Psoas muscle (tissue), 8 donors: ENCODE data around the gene KCNMA1. TPM values are rescaled to one million over a fixed set of nuclear protein-coding genes. Genes with fewer than 3 reads are reported as not detected.
"Not testable (repeated sequence)": the region's sequence is repeated elsewhere in the genome, so short reads cannot be mapped to it uniquely, and the experiment has no call there.

ENCODE experiments used
- ATAC-seq, 4 donors: fragments of 200-7000 bp; cut with Tn5 transposase; one replicate each; pipeline ENCODE4 v1.9.1; 2020; ENCODE audit warnings: moderate library complexity in 3 of 4, mild to moderate bottlenecking in 2 of 4
- DNase-seq, 2 donors: peaks; one replicate each; pipeline ENCODE4 v3.0.0-alpha.2; 2020
- H3K27ac ChIP-seq: fragments of 200-600 bp; one replicate; pipeline ENCODE4 v1.8.0; 2022
- H3K27me3 ChIP-seq, 3 donors: fragments of 200-600 bp in 1 of 3; one replicate each; pipeline versions ENCODE4 v1.6.1 to v1.8.0; 2013 to 2022; ENCODE audit warnings: low read length in 2 of 3, mild to moderate bottlenecking in 2 of 3, moderate library complexity in 1 of 3; ENCODE audit not compliant: insufficient read depth in 3 of 3
- H3K36me3 ChIP-seq, 2 donors: fragments of 200-600 bp in 1 of 2; one replicate each; pipeline versions ENCODE4 v1.6.1 to v1.8.0; 2013 to 2022; ENCODE audit warnings: low read depth in 1 of 2, mild to moderate bottlenecking in 1 of 2, moderate library complexity in 1 of 2; ENCODE audit not compliant: insufficient read depth in 1 of 2
- H3K4me1 ChIP-seq: fragments of 200-600 bp; one replicate; pipeline ENCODE4 v1.8.0; 2022
- H3K4me3 ChIP-seq: fragments of 200-600 bp; one replicate; pipeline ENCODE4 v1.8.0; 2022; ENCODE audit warnings: mild to moderate bottlenecking
- H3K9me3 ChIP-seq: fragments of 200-600 bp; one replicate; pipeline ENCODE4 v1.8.0; 2022
- WGBS, 3 donors: extraction: QIAGEN DNeasy Blood & Tissue Kit; methylation state at CpG; one replicate each; pipeline versions ENCODE4 v1.1.6 to v1.1.7; 2013; 5-methylcytosine and 5-hydroxymethylcytosine counted together
- intact Hi-C, 2 donors: fragments of 100-400 bp; cut with DNase I; formaldehyde crosslinking; loops; one replicate each; pipeline versions ENCODE4 v1.11.0 to v1.14.2; 2022
- polyA plus RNA-seq, 3 donors: library from polyadenylated mRNA; stranded (reverse); fragments of 200-250 nt; gene quantifications; one replicate each; pipeline ENCODE4 v1.2.3, GENCODE V29; 2013
- total RNA-seq, 4 donors: library from RNA; stranded (reverse); fragmentation: NEBNext Ultra II Directional in 2 of 4; extraction: Animal tissue kit (Norgen Biotek cat#: 25700) in 2 of 4; gene quantifications; one replicate each; pipeline versions ENCODE4 v1.2.1 to v1.2.4, GENCODE V29; 2021 to 2023
- TF ChIP-seq, protein P1 (sequence below): fragments of 200-600 bp; IDR thresholded peaks from one replicate; pipeline ENCODE4 v1.8.0; 2022; ENCODE audit warnings: antibody characterized with exemption
- donor health status: healthy with polysubstance abuse.
- donor health status: DM: no; HTN: no; CAD: no; lungs with moderate emphysema.
- donor health status: Bipolar disorder and iron deficiency.
- donor health status: healthy.
- donor health status: DM: yes; HTN: yes; CAD: no.
- donor health status: DM: no; HTN: no; CAD: no.
- donor health status: DM: no; HTN: no; CAD: no.
- donor health status: DM: yes; HTN: yes; CAD: no.

KCNMA1 gene
- total and polyA plus RNA-seq, 7 donors, result 7.9 to 53.0 (median 41.9) TPM

DNA sequence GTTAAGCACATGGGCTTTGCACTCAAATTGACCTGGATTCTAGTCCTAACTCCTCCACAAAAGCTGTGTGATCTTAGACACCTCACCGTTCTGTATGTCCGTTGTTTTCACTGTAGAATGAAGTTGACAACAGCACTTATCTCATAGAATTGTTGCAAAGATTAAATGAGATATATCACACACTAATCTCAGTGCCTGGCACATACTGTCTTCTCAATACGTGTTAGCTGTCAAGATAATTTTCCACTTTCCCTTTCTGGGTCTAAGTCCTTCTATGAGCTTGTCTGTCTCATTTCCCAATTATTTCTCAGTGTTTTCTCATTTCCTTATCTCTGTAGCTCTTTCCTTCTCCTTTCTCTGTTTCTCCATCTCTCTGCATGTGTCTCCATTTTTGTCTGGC, 296.6 kb downstream of the KCNMA1 start:
- DNase-seq (no peak), ATAC-seq (no peak)
- Histone ChIP-seq H3K4me1 (no peaks in the 10 kb centered on the region), H3K9me3 (peaks cover 3% of the 10 kb centered on the region), H3K36me3 (no peaks in the 10 kb centered on the region), H3K27me3 (no peaks in the 10 kb centered on the region), H3K4me3 (no peak overlapping the region), H3K27ac (no peak overlapping the region)
- TF ChIP-seq, protein P1, sequence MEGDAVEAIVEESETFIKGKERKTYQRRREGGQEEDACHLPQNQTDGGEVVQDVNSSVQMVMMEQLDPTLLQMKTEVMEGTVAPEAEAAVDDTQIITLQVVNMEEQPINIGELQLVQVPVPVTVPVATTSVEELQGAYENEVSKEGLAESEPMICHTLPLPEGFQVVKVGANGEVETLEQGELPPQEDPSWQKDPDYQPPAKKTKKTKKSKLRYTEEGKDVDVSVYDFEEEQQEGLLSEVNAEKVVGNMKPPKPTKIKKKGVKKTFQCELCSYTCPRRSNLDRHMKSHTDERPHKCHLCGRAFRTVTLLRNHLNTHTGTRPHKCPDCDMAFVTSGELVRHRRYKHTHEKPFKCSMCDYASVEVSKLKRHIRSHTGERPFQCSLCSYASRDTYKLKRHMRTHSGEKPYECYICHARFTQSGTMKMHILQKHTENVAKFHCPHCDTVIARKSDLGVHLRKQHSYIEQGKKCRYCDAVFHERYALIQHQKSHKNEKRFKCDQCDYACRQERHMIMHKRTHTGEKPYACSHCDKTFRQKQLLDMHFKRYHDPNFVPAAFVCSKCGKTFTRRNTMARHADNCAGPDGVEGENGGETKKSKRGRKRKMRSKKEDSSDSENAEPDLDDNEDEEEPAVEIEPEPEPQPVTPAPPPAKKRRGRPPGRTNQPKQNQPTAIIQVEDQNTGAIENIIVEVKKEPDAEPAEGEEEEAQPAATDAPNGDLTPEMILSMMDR, result no peak
- intact Hi-C loops, result no loop called here
- 76 to 77% (median 77%) methylated on average over 3 of the region's 3 CpGs for WGBS, 3 donors

DNA sequence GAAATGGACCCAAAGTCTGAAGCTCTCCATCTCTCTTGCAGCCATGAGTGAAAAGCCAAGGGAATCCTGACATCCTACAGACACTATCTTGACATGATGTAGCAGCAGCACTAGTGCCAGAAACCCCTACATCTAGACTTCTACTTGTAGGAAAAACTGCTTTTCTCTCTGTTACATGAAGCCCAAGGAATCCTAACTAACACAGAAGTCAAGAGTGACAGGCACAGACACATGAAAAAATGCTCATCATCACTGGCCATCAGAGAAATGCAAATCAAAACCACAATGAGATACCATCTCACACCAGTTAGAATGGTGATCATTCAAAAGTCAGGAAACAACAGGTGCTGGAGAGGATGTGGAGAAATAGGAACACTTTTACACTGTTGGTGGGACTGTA, 297.7 kb downstream of the KCNMA1 start:
- H3K27me3 ChIP-seq, H3K27ac ChIP-seq, intact Hi-C loops, H3K4me3 ChIP-seq, DNase-seq, ATAC-seq, H3K36me3 ChIP-seq, H3K4me1 ChIP-seq, H3K9me3 ChIP-seq: not testable (repeated sequence)

DNA sequence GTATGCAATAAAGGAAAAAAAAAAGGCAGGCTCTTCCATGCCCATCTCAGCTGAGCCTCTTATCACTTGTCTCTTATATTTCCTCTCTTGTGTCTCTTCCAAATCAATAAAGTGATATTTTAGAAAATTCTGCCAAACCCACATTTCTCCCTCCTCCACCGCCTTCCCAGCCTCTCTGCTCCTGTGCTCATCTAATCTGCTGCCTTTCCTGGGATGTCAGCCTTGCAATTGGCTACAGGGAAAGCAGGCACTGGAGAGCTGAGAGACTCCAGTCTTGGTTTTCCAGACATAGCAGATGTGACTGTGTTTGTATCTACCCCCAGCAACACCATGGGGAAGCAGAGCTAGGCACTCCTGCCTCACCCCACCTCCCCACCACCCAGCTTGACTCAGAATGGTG, 298.4 kb downstream of the KCNMA1 start:
- intact Hi-C loops, result no loop called here
- 79 to 92% (median 90%) methylated on average over 1 of the region's 1 CpG for WGBS, 3 donors

DNA sequence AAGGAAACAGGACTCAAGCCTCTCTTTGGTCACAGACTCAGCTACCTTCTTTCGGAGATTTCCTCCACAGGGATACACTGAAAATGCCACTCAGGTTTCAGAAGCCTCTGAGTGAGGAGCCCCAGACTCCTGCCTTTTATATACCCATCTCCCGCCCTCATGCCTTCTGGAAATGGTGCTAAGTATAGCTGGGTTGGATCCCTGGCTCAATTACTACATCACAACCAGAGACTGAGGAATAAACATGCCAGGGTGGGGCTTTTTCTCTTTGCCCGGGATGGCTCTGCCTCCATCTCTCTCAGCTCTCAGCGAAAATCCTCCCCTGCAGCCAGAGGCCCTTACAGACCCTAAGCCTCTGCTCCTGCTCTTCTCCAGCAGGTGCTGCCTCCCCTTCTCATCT, 299.5 kb downstream of the KCNMA1 start:
- Histone ChIP-seq H3K4me3 (no peak overlapping the region), H3K4me1 (peaks cover 1% of the 10 kb centered on the region)
- ATAC-seq, result no peak

More for the DNA sequence above, 298.4 kb downstream of the KCNMA1 start:
- ATAC-seq, result no peak
- Histone ChIP-seq H3K27ac (no peak overlapping the region), H3K27me3 (no peaks in the 10 kb centered on the region), H3K36me3 (no peaks in the 10 kb centered on the region), H3K9me3 (peaks cover 3% of the 10 kb centered on the region), H3K4me1 (no peaks in the 10 kb centered on the region), H3K4me3 (no peak overlapping the region)
- no peak for DNase-seq
- TF ChIP-seq, protein P1, result no peak

DNA sequence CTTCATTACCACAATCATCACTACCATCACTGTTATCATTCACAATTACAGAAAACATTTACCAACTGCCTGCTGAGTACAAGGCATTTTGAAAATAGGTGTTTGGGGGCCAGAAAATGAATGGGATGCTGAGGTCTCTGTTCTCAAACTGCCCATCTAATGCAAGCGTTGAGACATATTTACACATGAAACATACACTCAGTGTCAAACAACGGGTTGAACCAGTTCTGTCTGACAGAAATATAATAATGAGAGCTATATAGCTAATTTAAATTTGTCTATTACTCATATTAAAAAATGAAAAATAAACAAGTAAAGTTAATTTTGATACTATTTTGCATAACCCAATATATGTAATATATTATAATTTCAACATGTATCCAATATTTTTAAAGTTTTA, 303.1 kb downstream of the KCNMA1 start:
- no peak overlapping the region for H3K27ac ChIP-seq
- intact Hi-C loops, result no loop called here
- no peaks in the 10 kb centered on the region for H3K36me3 ChIP-seq
- H3K9me3 ChIP-seq, result no peaks in the 10 kb centered on the region
- no peaks in the 10 kb centered on the region for H3K27me3 ChIP-seq
- WGBS, 3 donors, result 91 to 96% (median 93%) methylated on average over 2 of the region's 2 CpGs
- H3K4me1 ChIP-seq, result peaks cover 12% of the 10 kb centered on the region
- no peak overlapping the region for H3K4me3 ChIP-seq
- TF ChIP-seq, protein P1, result no peak
- ATAC-seq, result no peak
- DNase-seq, result no peak

More for the DNA sequence above, 299.5 kb downstream of the KCNMA1 start:
- TF ChIP-seq, protein P1, result no peak
- intact Hi-C loops, result no loop called here
- WGBS, 3 donors, result 74 to 92% (median 84%) methylated on average over 4 of the region's 4 CpGs
- no peak for DNase-seq
- no peaks in the 10 kb centered on the region for H3K27me3 ChIP-seq
- peaks cover 3% of the 10 kb centered on the region for H3K9me3 ChIP-seq
- H3K27ac ChIP-seq, result no peak overlapping the region
- H3K36me3 ChIP-seq, result no peaks in the 10 kb centered on the region
